SK-N-SH (cell line): ENCODE measurements around the gene PTBP1. TPM values are rescaled to one million over a fixed set of nuclear protein-coding genes. Genes with fewer than 3 reads are reported as not detected.

ENCODE experiments used
- CTCF ChIA-PET: fragments of 300-600, 350-600 bp; formaldehyde crosslinking; extraction: SDS; loops from one replicate; lab custom pipeline; 2021; lab: Yijun Ruan, JAX
- POLR2A ChIA-PET: fragments of 350-600 bp; sonication (Branson Sonifier 250); formaldehyde crosslinking; extraction: SDS; loops from one replicate; lab custom pipeline; 2020; ENCODE audit warnings: antibody characterized with exemption, inconsistent platforms; lab: Yijun Ruan, JAX
- DNase-seq: peaks from one replicate; pipeline ENCODE4 v3.0.0; 2012
- H2AFZ ChIP-seq: fragments of 200-600 bp; sonication (generic); 2 replicates; pipeline ENCODE4 v1.8.1; 2016; ENCODE audit warnings: antibody characterized with exemption, mild to moderate bottlenecking, low read depth
- H3F3A ChIP-seq: fragments of 200-600 bp; sonication (generic); replicated peaks from 2 replicates; pipeline ENCODE3; 2016; ENCODE audit warnings: antibody characterized with exemption, mild to moderate bottlenecking; ENCODE audit not compliant: insufficient read depth
- H3K27ac ChIP-seq, 2 experiments: fragments of 200-500 bp in 1 of 2; fragments of 200-600 bp in 1 of 2; sonication (Bioruptor generic) in 1 of 2; sonication (generic), shearing (Covaris generic) in 1 of 2; 2 replicates each; pipeline versions ENCODE4 v1.5.1 to v1.6.1; 2014 to 2016; ENCODE audit warnings: low read depth in 2 of 2, inconsistent platforms in 1 of 2, low read length in 1 of 2, mild to moderate bottlenecking in 1 of 2, mixed read lengths in 1 of 2
- H3K27me3 ChIP-seq: fragments of 200-600 bp; sonication (generic), shearing (Covaris generic); 2 replicates; pipeline ENCODE4 v1.6.1; 2016; ENCODE audit warnings: mixed run types; ENCODE audit not compliant: insufficient read depth
- H3K36me3 ChIP-seq, 2 experiments: fragments of 200-500 bp in 1 of 2; fragments of 200-600 bp in 1 of 2; sonication (Bioruptor generic) in 1 of 2; sonication (generic) in 1 of 2; replicated peaks in 1 of 2; 2 replicates each; pipeline versions ENCODE3 to v1.5.1; 2014 to 2016; ENCODE audit warnings: low read length in 1 of 2, mild to moderate bottlenecking in 1 of 2; ENCODE audit not compliant: insufficient read depth in 2 of 2, control insufficient read depth in 1 of 2
- H3K4me1 ChIP-seq, 2 experiments: fragments of 200-500 bp in 1 of 2; fragments of 200-600 bp in 1 of 2; sonication (Bioruptor generic) in 1 of 2; sonication (generic), shearing (Covaris generic) in 1 of 2; 2 replicates each; pipeline versions ENCODE4 v1.5.1 to v1.6.1; 2014 to 2016; ENCODE audit warnings: low read depth in 1 of 2, low read length in 1 of 2, mixed run types in 1 of 2; ENCODE audit not compliant: insufficient read depth in 2 of 2, control insufficient read depth in 1 of 2
- H3K4me2 ChIP-seq: fragments of 200-600 bp; sonication (generic), shearing (Covaris generic); 2 replicates; pipeline ENCODE4 v1.6.1; 2017; ENCODE audit warnings: mixed run types
- H3K4me3 ChIP-seq, 2 experiments: fragments of 200-500 bp in 1 of 2; fragments of 200-600 bp in 1 of 2; sonication (Bioruptor generic) in 1 of 2; sonication (generic), shearing (Covaris generic) in 1 of 2; 2 replicates each; pipeline versions ENCODE4 v1.5.1 to v1.8.1; 2014 to 2016; ENCODE audit warnings: low read depth in 2 of 2, inconsistent platforms in 1 of 2, low read length in 1 of 2, mild to moderate bottlenecking in 1 of 2, mixed read lengths in 1 of 2, moderate library complexity in 1 of 2
- H3K79me2 ChIP-seq: fragments of 200-600 bp; sonication (generic); 2 replicates; pipeline ENCODE4 v1.8.1; 2017; ENCODE audit warnings: mild to moderate bottlenecking; ENCODE audit not compliant: insufficient read depth
- H3K9ac ChIP-seq: fragments of 200-600 bp; sonication (generic); 2 replicates; pipeline ENCODE4 v1.6.1; 2017; ENCODE audit warnings: mixed run types
- H3K9me2 ChIP-seq: fragments of 200-600 bp; sonication (generic); 2 replicates; pipeline ENCODE4 v1.6.1; 2017; ENCODE audit warnings: mixed run types
- H3K9me3 ChIP-seq: fragments of 200-600 bp; sonication (generic); 2 replicates; pipeline ENCODE4 v1.6.1; 2017; ENCODE audit warnings: mixed run types, mild to moderate bottlenecking, moderate library complexity
- H4K20me1 ChIP-seq: fragments of 200-600 bp; sonication (generic); 2 replicates; pipeline ENCODE4 v1.6.1; 2017; ENCODE audit warnings: mild to moderate bottlenecking, mixed run types; ENCODE audit not compliant: insufficient read depth
- CHD2 ChIP-seq: fragments of 150-350 bp; IDR thresholded peaks from 2 replicates; pipeline ENCODE4 v1.6.1; 2018; ENCODE audit warnings: low read length; ENCODE audit not compliant: partially characterized antibody
- FOXJ3 ChIP-seq: sonication (generic); formaldehyde crosslinking; IDR thresholded peaks from 2 replicates; pipeline ENCODE4 v1.5.1; 2020; ENCODE audit warnings: mild to moderate bottlenecking, missing genetic modification reagents
- FOXM1 ChIP-seq: IDR thresholded peaks from 2 replicates; pipeline ENCODE4 v1.4.0; 2012; ENCODE audit warnings: low read depth, mild to moderate bottlenecking
- GABPA ChIP-seq: IDR thresholded peaks from 2 replicates; pipeline ENCODE4 v1.4.0; 2012; ENCODE audit warnings: low read depth, mild to moderate bottlenecking
- JUND ChIP-seq: IDR thresholded peaks from 2 replicates; pipeline ENCODE4 v1.4.0; 2012
- RAD21 ChIP-seq: IDR thresholded peaks from 2 replicates; pipeline ENCODE4 v1.6.1; 2012; ENCODE audit warnings: mild to moderate bottlenecking, low read length
- RFX5 ChIP-seq: IDR thresholded peaks from 2 replicates; pipeline ENCODE4 v1.6.1; 2012; ENCODE audit warnings: mild to moderate bottlenecking, improper control_type of control experiment, low read length
- RXRA ChIP-seq: IDR thresholded peaks from 2 replicates; pipeline ENCODE4 v1.4.0; 2012; ENCODE audit warnings: low read depth, mild to moderate bottlenecking, borderline replicate concordance
- SMC3 ChIP-seq: IDR thresholded peaks from 2 replicates; pipeline ENCODE4 v1.6.1; 2012; ENCODE audit warnings: low read depth, low read length, improper control_type of control experiment
- TAF1 ChIP-seq: IDR thresholded peaks from 2 replicates; pipeline ENCODE4 v1.6.1; 2012; ENCODE audit warnings: low read depth, mild to moderate bottlenecking, low read length, moderate library complexity, borderline replicate concordance
- TEAD4 ChIP-seq: IDR thresholded peaks from 2 replicates; pipeline ENCODE4 v1.4.0; 2012; ENCODE audit warnings: mild to moderate bottlenecking, borderline replicate concordance; ENCODE audit not compliant: insufficient read depth
- YY1 ChIP-seq: IDR thresholded peaks from 2 replicates; pipeline ENCODE4 v1.4.0; 2012; ENCODE audit warnings: low read depth, mild to moderate bottlenecking
- WGBS: methylation state at CpG from one replicate; pipeline ENCODE4 v1.1.6; 2017; ENCODE audit warnings: low lambda C conversion rate; 5-methylcytosine and 5-hydroxymethylcytosine counted together
- polyA plus RNA-seq, 3 experiments: library from polyadenylated mRNA; depleted of rRNA; stranded (reverse); fragments of >200 nt; gene quantifications; 2 replicates each; pipeline ENCODE4 v1.2.3, GENCODE V29; 2012
- TF ChIP-seq, protein P1 (sequence below): IDR thresholded peaks from 2 replicates; pipeline ENCODE4; 2012
- TF ChIP-seq, protein P2 (sequence below): fragments of 150-350 bp; IDR thresholded peaks from 2 replicates; pipeline ENCODE4 v1.6.1; 2016; ENCODE audit warnings: mild to moderate bottlenecking, low read depth, low read length

The PTBP1 gene
- polyA plus RNA-seq, 1 of the 3 experiments (the other 2 are of a cell fraction), result 243 TPM

DNA sequence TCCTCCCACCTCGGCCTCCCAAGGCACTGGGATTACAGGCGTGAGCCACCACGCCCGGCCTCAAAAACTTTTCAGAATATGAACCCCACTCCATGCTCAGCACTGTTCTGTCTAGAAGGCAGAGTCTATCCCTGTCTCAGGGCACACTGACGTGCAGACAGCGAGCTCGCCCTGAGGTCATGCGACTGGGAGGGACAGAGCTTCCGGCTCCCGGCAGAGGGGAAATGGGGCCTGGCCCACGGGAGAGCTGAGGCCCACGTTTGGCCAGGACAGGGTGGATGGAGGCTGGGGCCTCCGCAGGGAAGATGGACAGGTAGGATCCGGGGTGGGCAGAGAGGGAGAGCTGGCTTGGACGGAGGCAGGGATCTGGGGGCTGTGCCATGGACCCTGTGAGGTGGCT lies 27.6 kb downstream of the PTBP1 start:
- Histone ChIP-seq H3K27ac (no peak overlapping the region), H3K9me2 (no peaks in the 10 kb centered on the region), H3K9me3 (no peaks in the 10 kb centered on the region), H2AFZ (no peak overlapping the region), H4K20me1 (no peaks in the 10 kb centered on the region), H3K36me3 (no peaks in the 10 kb centered on the region), H3K4me1 (no peaks in the 10 kb centered on the region; a peak in 1 of 4 replicates), H3K4me2 (no peak overlapping the region), H3F3A (peaks cover 3% of the 10 kb centered on the region), H3K9ac (no peak overlapping the region), H3K4me3 (no peak overlapping the region), H3K27me3 (peaks cover 6% of the 10 kb centered on the region; the same call in 1 of the 2 replicates), H3K79me2 (no peaks in the 10 kb centered on the region)
- ChIA-PET POLR2A (no interaction called here), CTCF (no interaction called here)
- 85% methylated on average over 13 of the region's 15 CpGs for WGBS
- DNase-seq, result no peak
- no peak for TF ChIP-seq FOXM1
- TF ChIP-seq JUND, result no peak
- TF ChIP-seq FOXJ3 (CRISPR knock-in tag), result no peak
- TF ChIP-seq TAF1, result no peak
- TF ChIP-seq YY1, result no peak
- no peak for TF ChIP-seq RXRA
- TF ChIP-seq CHD2, result no peak
- TF ChIP-seq RFX5, result no peak
- TF ChIP-seq, protein P1, sequence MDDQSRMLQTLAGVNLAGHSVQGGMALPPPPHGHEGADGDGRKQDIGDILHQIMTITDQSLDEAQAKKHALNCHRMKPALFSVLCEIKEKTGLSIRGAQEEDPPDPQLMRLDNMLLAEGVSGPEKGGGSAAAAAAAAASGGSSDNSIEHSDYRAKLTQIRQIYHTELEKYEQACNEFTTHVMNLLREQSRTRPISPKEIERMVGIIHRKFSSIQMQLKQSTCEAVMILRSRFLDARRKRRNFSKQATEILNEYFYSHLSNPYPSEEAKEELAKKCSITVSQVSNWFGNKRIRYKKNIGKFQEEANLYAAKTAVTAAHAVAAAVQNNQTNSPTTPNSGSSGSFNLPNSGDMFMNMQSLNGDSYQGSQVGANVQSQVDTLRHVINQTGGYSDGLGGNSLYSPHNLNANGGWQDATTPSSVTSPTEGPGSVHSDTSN, result no peak
- no peak for TF ChIP-seq SMC3
- no peak for TF ChIP-seq TEAD4
- no peak for TF ChIP-seq RAD21
- no peak for TF ChIP-seq GABPA

DNA sequence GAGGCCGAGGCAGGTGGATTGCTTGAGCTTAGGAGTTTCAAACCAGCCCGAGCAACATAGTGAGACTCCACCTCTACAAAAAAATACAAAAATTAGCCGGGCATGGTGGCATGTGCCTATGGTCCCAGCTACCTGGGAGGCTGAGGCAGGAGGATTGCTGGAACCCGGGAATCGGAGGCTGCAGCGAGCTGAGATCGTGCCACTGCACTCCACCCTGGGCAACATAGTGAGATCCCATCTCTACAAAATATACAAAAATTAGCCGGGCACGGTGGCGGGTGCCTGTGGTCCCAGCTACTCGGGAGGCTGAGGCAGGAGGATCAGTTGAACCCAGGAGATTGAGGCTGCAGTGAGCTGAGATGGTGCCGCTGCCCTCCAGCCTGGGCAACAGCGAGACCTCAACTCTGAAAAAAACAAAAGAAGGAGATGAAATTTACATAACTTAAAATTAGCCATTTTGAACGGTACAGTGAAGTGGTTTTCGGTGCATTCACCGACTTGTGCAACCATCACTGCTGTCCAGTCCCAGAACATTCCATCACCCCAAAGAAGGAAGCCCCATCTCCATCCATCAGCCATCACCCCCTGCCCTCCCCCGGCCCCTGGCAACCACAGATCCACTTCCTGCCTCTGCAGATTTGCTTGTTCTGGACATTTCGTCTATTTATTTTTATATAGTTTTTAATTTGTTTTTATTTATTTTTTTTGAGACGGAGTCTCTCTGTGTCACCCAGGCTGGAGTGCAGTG lies 28.8 kb downstream of the PTBP1 start:
- CTCF ChIA-PET, result no interaction called here
- no peak overlapping the region for H3K4me2 ChIP-seq

More for the DNA sequence above, 28.8 kb downstream of the PTBP1 start:
- Histone ChIP-seq H3K9ac (no peak overlapping the region), H3K9me2 (no peaks in the 10 kb centered on the region), H3K27ac (no peak overlapping the region), H3K79me2 (no peaks in the 10 kb centered on the region), H2AFZ (no peak overlapping the region), H3K36me3 (no peaks in the 10 kb centered on the region), H3K4me3 (no peak overlapping the region), H3K9me3 (no peaks in the 10 kb centered on the region), H3F3A (peaks cover 5% of the 10 kb centered on the region), H3K4me1 (no peaks in the 10 kb centered on the region; a peak in 1 of 4 replicates), H3K27me3 (peaks cover 18% of the 10 kb centered on the region), H4K20me1 (no peaks in the 10 kb centered on the region)
- POLR2A ChIA-PET, result interaction anchor here (0.6 kb wide), 1 partner anchor 11 kb away, joined by 5 read pairs; no protein-coding TSS in a partner anchor
- TF ChIP-seq, protein P2, sequence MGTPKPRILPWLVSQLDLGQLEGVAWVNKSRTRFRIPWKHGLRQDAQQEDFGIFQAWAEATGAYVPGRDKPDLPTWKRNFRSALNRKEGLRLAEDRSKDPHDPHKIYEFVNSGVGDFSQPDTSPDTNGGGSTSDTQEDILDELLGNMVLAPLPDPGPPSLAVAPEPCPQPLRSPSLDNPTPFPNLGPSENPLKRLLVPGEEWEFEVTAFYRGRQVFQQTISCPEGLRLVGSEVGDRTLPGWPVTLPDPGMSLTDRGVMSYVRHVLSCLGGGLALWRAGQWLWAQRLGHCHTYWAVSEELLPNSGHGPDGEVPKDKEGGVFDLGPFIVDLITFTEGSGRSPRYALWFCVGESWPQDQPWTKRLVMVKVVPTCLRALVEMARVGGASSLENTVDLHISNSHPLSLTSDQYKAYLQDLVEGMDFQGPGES, result no peak
- WGBS, result 81% methylated on average over 19 of the region's 19 CpGs
- DNase-seq, result no peak
